ENCODE results near the gene CLRN2. TPM values are rescaled to one million over a fixed set of nuclear protein-coding genes. Genes with fewer than 3 reads are reported as not detected.

CLRN2 gene
- total RNA-seq, 4 donors from 2014 or later = not detected

GRCh38 chr4:17510582-17510981 is 4.4 kb upstream of the CLRN2 start:
- DNase-seq (ENCODE audit: low spot score in 2 of 2) = no peak
- intact Hi-C loops (cut with DNase I; ENCODE audit: low total_unique reads) = no loop called here
- no peak for TF ChIP-seq POLR2A (IDR thresholded peaks at IDR 0.05)
- TF ChIP-seq CTCF (IDR thresholded peaks at IDR 0.05) = no peak
- H3K4me3 ChIP-seq (ENCODE audit: low read depth, poor library complexity, severe bottlenecking) = no peak overlapping the region
- 91 to 93% methylated on average over 3 of the region's 3 CpGs for WGBS, 2 donors

GRCh38 chr4:17511051-17511450 is 3.9 kb upstream of the CLRN2 start:
- 10 to 22% methylated on average over 9 of the region's 9 CpGs for WGBS, 2 donors
- TF ChIP-seq CTCF (IDR thresholded peaks at IDR 0.05) (no peak), POLR2A (IDR thresholded peaks at IDR 0.05) (no peak)
- intact Hi-C loops (cut with DNase I; ENCODE audit: low total_unique reads) = no loop called here
- peak overlapping the region; percentile 70 for H3K4me3 ChIP-seq (ENCODE audit: low read depth, poor library complexity, severe bottlenecking)
- DNase-seq (ENCODE audit: low spot score in 2 of 2) = no peak

GRCh38 chr4:17511509-17511949 is 3.4 kb upstream of the CLRN2 start:
- TF ChIP-seq CTCF (IDR thresholded peaks at IDR 0.05) (no peak), POLR2A (IDR thresholded peaks at IDR 0.05) (no peak)
- DNase-seq (ENCODE audit: low spot score in 2 of 2) = peak; percentile 21 to 89
- intact Hi-C loops (cut with DNase I; ENCODE audit: low total_unique reads) = no loop called here
- H3K4me3 ChIP-seq (ENCODE audit: low read depth, poor library complexity, severe bottlenecking) = peak overlapping the region; percentile 70
- 1% methylated on average over 25 to 32 of the region's 32 CpGs for WGBS, 2 donors

- DNase-seq (ENCODE audit: low spot score in 2 of 2) = peak; percentile 26 to 93
- WGBS, 2 donors = 3 to 7% methylated on average over 24 to 42 of the region's 65 CpGs
- no peak for TF ChIP-seq POLR2A (IDR thresholded peaks at IDR 0.05)
- no peak for TF ChIP-seq CTCF (IDR thresholded peaks at IDR 0.05)
- peak within 1 kb of the TSS; percentile 70 for H3K4me3 ChIP-seq (ENCODE audit: low read depth, poor library complexity, severe bottlenecking)
- intact Hi-C loops (cut with DNase I; ENCODE audit: low total_unique reads) = no loop called here
Measured at GRCh38 chr4:17511950-17512795, 2.8 kb upstream of the CLRN2 start, which contains the start of gene QDPR. QDPR (minus strand) TSS chr4:17512090; CDS start chr4:17512054, 36 bp downstream.

- H3K4me3 ChIP-seq (ENCODE audit: low read depth, poor library complexity, severe bottlenecking) = no peak overlapping the region
- WGBS, 2 donors = 67 to 71% methylated on average over 5 of the region's 5 CpGs
- intact Hi-C loops (cut with DNase I; ENCODE audit: low total_unique reads) = no loop called here
- TF ChIP-seq CTCF (IDR thresholded peaks at IDR 0.05) = no peak
- no peak for TF ChIP-seq POLR2A (IDR thresholded peaks at IDR 0.05)
- no peak for DNase-seq (ENCODE audit: low spot score in 2 of 2)
Measured at GRCh38 chr4:17512973-17513665, 1.8 kb upstream of the CLRN2 start.

Data from lower leg skin (tissue), 4 donors.